HEK293 (cell line): Measurements from ENCODE around the gene EIF4EBP2.

Experiments used
- BCL11A ChIP-seq: fragments of 450-650 bp; formaldehyde crosslinking; IDR thresholded peaks from 2 replicates; pipeline ENCODE4 v1.5.1; 2016; ENCODE audit warnings: low read depth, missing biosample characterization, missing genetic modification characterization
- HOXD13 ChIP-seq: sonication (generic); formaldehyde crosslinking; IDR thresholded peaks from 2 replicates; pipeline ENCODE4 v1.8.0; 2022; ENCODE audit warnings: missing genetic modification reagents, borderline replicate concordance
- MEIS1 ChIP-seq: sonication (generic); formaldehyde crosslinking; IDR thresholded peaks from 2 replicates; pipeline ENCODE4 v1.8.1; 2022; ENCODE audit warnings: missing genetic modification reagents, mild to moderate bottlenecking, borderline replicate concordance
- YY2 ChIP-seq: fragments of 450-650 bp; formaldehyde crosslinking; IDR thresholded peaks from 2 replicates; pipeline ENCODE4 v1.5.1; 2016; ENCODE audit warnings: missing biosample characterization, missing genetic modification characterization
- ZEB2 ChIP-seq: fragments of 450-650 bp; formaldehyde crosslinking; IDR thresholded peaks from 2 replicates; pipeline ENCODE4 v1.5.1; 2016; ENCODE audit warnings: missing biosample characterization, missing genetic modification characterization
- ZFP3 ChIP-seq: fragments of 450-650 bp; formaldehyde crosslinking; IDR thresholded peaks from 2 replicates; pipeline ENCODE4 v1.5.1; 2016; ENCODE audit warnings: low read depth, missing biosample characterization, missing genetic modification characterization
- ZNF10 ChIP-seq: fragments of 450-650 bp; formaldehyde crosslinking; IDR thresholded peaks from 2 replicates; pipeline ENCODE4 v1.5.1; 2017; ENCODE audit warnings: missing biosample characterization, missing genetic modification characterization
- ZNF114 ChIP-seq: fragments of 450-650 bp; formaldehyde crosslinking; IDR thresholded peaks from 2 replicates; pipeline ENCODE4 v1.5.0; 2017; ENCODE audit warnings: missing biosample characterization, missing genetic modification characterization
- ZNF16 ChIP-seq: fragments of 450-650 bp; formaldehyde crosslinking; IDR thresholded peaks from 2 replicates; pipeline ENCODE4 v1.5.1; 2016; ENCODE audit warnings: low read depth, missing biosample characterization, missing genetic modification characterization
- ZNF169 ChIP-seq: fragments of 450-650 bp; formaldehyde crosslinking; IDR thresholded peaks from 2 replicates; pipeline ENCODE4 v1.5.1; 2016; ENCODE audit warnings: missing biosample characterization, missing genetic modification characterization
- ZNF211 ChIP-seq: fragments of 450-650 bp; formaldehyde crosslinking; IDR thresholded peaks from 2 replicates; pipeline ENCODE4 v1.5.1; 2016; ENCODE audit warnings: low read depth, missing biosample characterization, missing genetic modification characterization
- ZNF23 ChIP-seq: fragments of 450-650 bp; formaldehyde crosslinking; IDR thresholded peaks from 2 replicates; pipeline ENCODE4 v1.5.1; 2016; ENCODE audit warnings: missing biosample characterization, missing genetic modification characterization, borderline replicate concordance
- ZNF433 ChIP-seq: fragments of 450-650 bp; formaldehyde crosslinking; IDR thresholded peaks from 2 replicates; pipeline ENCODE4 v1.5.1; 2016; ENCODE audit warnings: missing biosample characterization, missing genetic modification characterization, low read depth
- ZNF521 ChIP-seq: fragments of 450-650 bp; formaldehyde crosslinking; IDR thresholded peaks from 2 replicates; pipeline ENCODE4 v1.5.1; 2017; ENCODE audit warnings: missing biosample characterization, mild to moderate bottlenecking, missing genetic modification characterization
- ZNF529 ChIP-seq: fragments of 450-650 bp; formaldehyde crosslinking; IDR thresholded peaks from 2 replicates; pipeline ENCODE4 v1.5.1; 2017; ENCODE audit warnings: missing genetic modification characterization, missing biosample characterization; ENCODE audit not compliant: insufficient replicate concordance
- ZNF623 ChIP-seq: fragments of 450-650 bp; formaldehyde crosslinking; IDR thresholded peaks from 2 replicates; pipeline ENCODE4 v1.5.1; 2016; ENCODE audit warnings: missing biosample characterization, missing genetic modification characterization
- ZNF747 ChIP-seq: fragments of 450-650 bp; formaldehyde crosslinking; IDR thresholded peaks from 2 replicates; pipeline ENCODE4 v1.5.1; 2016; ENCODE audit warnings: missing biosample characterization, missing genetic modification characterization
- ZNF791 ChIP-seq: fragments of 450-650 bp; formaldehyde crosslinking; IDR thresholded peaks from 2 replicates; pipeline ENCODE4 v1.5.1; 2016; ENCODE audit warnings: missing biosample characterization, missing genetic modification characterization
- ZNF843 ChIP-seq: fragments of 450-650 bp; formaldehyde crosslinking; IDR thresholded peaks from 2 replicates; pipeline ENCODE4 v1.5.1; 2016; ENCODE audit warnings: missing biosample characterization, missing genetic modification characterization
- TF ChIP-seq, protein P1 (sequence below): fragments of 450-650 bp; formaldehyde crosslinking; IDR thresholded peaks from 2 replicates; pipeline ENCODE4 v1.5.1; 2016; ENCODE audit warnings: missing biosample characterization, missing genetic modification characterization, borderline replicate concordance
- TF ChIP-seq, protein P2 (sequence below): fragments of 450-650 bp; formaldehyde crosslinking; IDR thresholded peaks from 2 replicates; pipeline ENCODE4 v1.5.1; 2016; ENCODE audit warnings: missing biosample characterization, missing genetic modification characterization
- TF ChIP-seq, protein P3 (sequence below): IDR thresholded peaks from 2 replicates; pipeline ENCODE4 v1.6.1; 2011; ENCODE audit warnings: mild to moderate bottlenecking, low read depth, low read length, borderline replicate concordance
- TF ChIP-seq, protein P4 (sequence below): fragments of 450-650 bp; formaldehyde crosslinking; IDR thresholded peaks from 2 replicates; pipeline ENCODE4 v1.5.1; 2016; ENCODE audit warnings: missing biosample characterization, missing genetic modification characterization
- TF ChIP-seq, protein P5 (sequence below): fragments of 450-650 bp; formaldehyde crosslinking; IDR thresholded peaks from 2 replicates; pipeline ENCODE4 v1.5.1; 2016; ENCODE audit warnings: missing biosample characterization, missing genetic modification characterization
- TF ChIP-seq, protein P6 (sequence below): fragments of 450-650 bp; formaldehyde crosslinking; IDR thresholded peaks from 2 replicates; pipeline ENCODE4 v1.5.1; 2016; ENCODE audit warnings: missing biosample characterization, missing genetic modification characterization
- TF ChIP-seq, protein P7 (sequence below): fragments of 450-650 bp; formaldehyde crosslinking; IDR thresholded peaks from 2 replicates; pipeline ENCODE4 v1.5.1; 2016; ENCODE audit warnings: missing biosample characterization, missing genetic modification characterization, low read depth

The EIF4EBP2 gene

DNA sequence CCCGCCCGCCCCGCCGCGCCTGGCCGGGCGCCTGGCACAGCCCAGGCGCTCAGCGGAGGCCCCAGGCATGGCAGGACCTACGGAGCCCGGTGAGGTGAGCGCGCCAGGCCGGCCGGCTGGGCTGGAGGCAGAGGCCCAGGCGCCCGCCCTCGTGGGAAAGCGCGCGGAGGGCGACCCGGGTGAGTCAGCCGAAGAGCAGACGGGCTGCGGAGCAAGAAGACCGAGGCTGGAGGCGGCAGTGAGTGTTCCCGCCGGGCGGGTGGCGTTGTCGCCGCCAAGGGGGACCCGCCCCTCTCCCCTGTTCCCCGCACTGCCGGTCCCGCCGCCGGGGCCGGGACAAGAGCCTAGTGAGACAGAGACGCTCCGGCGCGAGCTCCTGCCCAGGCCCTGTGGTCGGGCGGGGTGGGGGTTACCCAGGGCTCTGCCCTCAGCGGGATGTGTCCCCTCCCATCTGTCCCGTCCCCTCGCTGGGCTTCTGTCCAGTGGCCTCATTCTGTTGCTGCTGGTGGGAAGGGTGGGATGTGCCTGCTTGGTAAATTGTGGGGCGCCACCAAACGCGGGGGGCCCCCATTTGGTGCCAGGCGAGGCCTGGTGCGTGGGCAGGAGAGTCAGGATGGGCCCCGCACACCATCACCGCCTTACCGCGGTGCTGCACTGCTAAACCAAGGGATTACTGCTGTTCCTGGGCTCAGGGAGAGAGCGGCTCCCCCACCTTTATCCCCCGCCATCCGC lies 54.5 kb downstream of the EIF4EBP2 start (continued):
- TF ChIP-seq, protein P1, sequence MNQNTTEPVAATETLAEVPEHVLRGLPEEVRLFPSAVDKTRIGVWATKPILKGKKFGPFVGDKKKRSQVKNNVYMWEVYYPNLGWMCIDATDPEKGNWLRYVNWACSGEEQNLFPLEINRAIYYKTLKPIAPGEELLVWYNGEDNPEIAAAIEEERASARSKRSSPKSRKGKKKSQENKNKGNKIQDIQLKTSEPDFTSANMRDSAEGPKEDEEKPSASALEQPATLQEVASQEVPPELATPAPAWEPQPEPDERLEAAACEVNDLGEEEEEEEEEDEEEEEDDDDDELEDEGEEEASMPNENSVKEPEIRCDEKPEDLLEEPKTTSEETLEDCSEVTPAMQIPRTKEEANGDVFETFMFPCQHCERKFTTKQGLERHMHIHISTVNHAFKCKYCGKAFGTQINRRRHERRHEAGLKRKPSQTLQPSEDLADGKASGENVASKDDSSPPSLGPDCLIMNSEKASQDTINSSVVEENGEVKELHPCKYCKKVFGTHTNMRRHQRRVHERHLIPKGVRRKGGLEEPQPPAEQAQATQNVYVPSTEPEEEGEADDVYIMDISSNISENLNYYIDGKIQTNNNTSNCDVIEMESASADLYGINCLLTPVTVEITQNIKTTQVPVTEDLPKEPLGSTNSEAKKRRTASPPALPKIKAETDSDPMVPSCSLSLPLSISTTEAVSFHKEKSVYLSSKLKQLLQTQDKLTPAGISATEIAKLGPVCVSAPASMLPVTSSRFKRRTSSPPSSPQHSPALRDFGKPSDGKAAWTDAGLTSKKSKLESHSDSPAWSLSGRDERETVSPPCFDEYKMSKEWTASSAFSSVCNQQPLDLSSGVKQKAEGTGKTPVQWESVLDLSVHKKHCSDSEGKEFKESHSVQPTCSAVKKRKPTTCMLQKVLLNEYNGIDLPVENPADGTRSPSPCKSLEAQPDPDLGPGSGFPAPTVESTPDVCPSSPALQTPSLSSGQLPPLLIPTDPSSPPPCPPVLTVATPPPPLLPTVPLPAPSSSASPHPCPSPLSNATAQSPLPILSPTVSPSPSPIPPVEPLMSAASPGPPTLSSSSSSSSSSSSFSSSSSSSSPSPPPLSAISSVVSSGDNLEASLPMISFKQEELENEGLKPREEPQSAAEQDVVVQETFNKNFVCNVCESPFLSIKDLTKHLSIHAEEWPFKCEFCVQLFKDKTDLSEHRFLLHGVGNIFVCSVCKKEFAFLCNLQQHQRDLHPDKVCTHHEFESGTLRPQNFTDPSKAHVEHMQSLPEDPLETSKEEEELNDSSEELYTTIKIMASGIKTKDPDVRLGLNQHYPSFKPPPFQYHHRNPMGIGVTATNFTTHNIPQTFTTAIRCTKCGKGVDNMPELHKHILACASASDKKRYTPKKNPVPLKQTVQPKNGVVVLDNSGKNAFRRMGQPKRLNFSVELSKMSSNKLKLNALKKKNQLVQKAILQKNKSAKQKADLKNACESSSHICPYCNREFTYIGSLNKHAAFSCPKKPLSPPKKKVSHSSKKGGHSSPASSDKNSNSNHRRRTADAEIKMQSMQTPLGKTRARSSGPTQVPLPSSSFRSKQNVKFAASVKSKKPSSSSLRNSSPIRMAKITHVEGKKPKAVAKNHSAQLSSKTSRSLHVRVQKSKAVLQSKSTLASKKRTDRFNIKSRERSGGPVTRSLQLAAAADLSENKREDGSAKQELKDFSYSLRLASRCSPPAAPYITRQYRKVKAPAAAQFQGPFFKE (tag by site-specific recombination) = no peak
- TF ChIP-seq ZNF211 (tag by site-specific recombination) = no peak
- TF ChIP-seq ZNF521 (tag by site-specific recombination) = no peak
- no peak for TF ChIP-seq ZNF529
- TF ChIP-seq MEIS1 (CRISPR knock-in tag) = no peak
- peak; percentile 29; the same call in 1 of the 2 replicates for TF ChIP-seq ZEB2 (tag by site-specific recombination)
- no peak for TF ChIP-seq ZNF791 (tag by site-specific recombination)
- no peak for TF ChIP-seq BCL11A
- TF ChIP-seq, protein P2, sequence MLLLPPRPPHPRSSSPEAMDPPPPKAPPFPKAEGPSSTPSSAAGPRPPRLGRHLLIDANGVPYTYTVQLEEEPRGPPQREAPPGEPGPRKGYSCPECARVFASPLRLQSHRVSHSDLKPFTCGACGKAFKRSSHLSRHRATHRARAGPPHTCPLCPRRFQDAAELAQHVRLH (tag by site-specific recombination) = no peak
- no peak for TF ChIP-seq HOXD13
- no peak for TF ChIP-seq ZNF623
- no peak; the same call in 1 of the 2 replicates for TF ChIP-seq ZNF843 (tag by site-specific recombination)
- no peak for TF ChIP-seq ZNF10 (tag by site-specific recombination)
- TF ChIP-seq, protein P3, sequence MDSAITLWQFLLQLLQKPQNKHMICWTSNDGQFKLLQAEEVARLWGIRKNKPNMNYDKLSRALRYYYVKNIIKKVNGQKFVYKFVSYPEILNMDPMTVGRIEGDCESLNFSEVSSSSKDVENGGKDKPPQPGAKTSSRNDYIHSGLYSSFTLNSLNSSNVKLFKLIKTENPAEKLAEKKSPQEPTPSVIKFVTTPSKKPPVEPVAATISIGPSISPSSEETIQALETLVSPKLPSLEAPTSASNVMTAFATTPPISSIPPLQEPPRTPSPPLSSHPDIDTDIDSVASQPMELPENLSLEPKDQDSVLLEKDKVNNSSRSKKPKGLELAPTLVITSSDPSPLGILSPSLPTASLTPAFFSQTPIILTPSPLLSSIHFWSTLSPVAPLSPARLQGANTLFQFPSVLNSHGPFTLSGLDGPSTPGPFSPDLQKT = no peak
- TF ChIP-seq, protein P4, sequence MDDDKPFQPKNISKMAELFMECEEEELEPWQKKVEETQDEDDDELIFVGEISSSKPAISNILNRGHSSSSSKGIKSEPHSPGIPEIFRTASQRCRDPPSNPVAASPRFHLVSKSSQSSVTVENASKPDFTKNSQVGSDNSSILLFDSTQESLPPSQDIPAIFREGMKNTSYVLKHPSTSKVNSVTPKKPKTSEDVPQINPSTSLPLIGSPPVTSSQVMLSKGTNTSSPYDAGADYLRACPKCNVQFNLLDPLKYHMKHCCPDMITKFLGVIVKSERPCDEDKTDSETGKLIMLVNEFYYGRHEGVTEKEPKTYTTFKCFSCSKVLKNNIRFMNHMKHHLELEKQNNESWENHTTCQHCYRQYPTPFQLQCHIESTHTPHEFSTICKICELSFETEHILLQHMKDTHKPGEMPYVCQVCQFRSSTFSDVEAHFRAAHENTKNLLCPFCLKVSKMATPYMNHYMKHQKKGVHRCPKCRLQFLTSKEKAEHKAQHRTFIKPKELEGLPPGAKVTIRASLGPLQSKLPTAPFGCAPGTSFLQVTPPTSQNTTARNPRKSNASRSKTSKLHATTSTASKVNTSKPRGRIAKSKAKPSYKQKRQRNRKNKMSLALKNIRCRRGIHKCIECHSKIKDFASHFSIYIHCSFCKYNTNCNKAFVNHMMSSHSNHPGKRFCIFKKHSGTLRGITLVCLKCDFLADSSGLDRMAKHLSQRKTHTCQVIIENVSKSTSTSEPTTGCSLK = no peak
- TF ChIP-seq, protein P5, sequence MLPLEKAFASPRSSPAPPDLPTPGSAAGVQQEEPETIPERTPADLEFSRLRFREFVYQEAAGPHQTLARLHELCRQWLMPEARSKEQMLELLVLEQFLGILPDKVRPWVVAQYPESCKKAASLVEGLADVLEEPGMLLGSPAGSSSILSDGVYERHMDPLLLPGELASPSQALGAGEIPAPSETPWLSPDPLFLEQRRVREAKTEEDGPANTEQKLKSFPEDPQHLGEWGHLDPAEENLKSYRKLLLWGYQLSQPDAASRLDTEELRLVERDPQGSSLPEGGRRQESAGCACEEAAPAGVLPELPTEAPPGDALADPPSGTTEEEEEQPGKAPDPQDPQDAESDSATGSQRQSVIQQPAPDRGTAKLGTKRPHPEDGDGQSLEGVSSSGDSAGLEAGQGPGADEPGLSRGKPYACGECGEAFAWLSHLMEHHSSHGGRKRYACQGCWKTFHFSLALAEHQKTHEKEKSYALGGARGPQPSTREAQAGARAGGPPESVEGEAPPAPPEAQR (tag by site-specific recombination) = no peak
- TF ChIP-seq, protein P6, sequence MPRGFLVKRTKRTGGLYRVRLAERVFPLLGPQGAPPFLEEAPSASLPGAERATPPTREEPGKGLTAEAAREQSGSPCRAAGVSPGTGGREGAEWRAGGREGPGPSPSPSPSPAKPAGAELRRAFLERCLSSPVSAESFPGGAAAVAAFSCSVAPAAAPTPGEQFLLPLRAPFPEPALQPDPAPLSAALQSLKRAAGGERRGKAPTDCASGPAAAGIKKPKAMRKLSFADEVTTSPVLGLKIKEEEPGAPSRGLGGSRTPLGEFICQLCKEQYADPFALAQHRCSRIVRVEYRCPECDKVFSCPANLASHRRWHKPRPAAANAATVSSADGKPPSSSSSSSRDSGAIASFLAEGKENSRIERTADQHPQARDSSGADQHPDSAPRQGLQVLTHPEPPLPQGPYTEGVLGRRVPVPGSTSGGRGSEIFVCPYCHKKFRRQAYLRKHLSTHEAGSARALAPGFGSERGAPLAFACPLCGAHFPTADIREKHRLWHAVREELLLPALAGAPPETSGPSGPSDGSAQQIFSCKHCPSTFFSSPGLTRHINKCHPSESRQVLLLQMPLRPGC (tag by site-specific recombination) = no peak
- TF ChIP-seq ZNF747 (tag by site-specific recombination) = no peak
- no peak for TF ChIP-seq ZNF433 (tag by site-specific recombination)
- no peak for TF ChIP-seq ZNF16
- no peak for TF ChIP-seq ZFP3 (tag by site-specific recombination)
- TF ChIP-seq ZNF169 (tag by site-specific recombination) = no peak
- no peak for TF ChIP-seq ZNF114 (tag by site-specific recombination)
- TF ChIP-seq YY2 (tag by site-specific recombination) = no peak
- TF ChIP-seq, protein P7, sequence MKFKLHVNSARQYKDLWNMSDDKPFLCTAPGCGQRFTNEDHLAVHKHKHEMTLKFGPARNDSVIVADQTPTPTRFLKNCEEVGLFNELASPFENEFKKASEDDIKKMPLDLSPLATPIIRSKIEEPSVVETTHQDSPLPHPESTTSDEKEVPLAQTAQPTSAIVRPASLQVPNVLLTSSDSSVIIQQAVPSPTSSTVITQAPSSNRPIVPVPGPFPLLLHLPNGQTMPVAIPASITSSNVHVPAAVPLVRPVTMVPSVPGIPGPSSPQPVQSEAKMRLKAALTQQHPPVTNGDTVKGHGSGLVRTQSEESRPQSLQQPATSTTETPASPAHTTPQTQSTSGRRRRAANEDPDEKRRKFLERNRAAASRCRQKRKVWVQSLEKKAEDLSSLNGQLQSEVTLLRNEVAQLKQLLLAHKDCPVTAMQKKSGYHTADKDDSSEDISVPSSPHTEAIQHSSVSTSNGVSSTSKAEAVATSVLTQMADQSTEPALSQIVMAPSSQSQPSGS (tag by site-specific recombination) = no peak
- TF ChIP-seq ZNF23 (tag by site-specific recombination) = no peak
